WI38 (cell line): ENCODE measurements around the gene TMF1.

Source experiments
- H3K4me3 ChIP-seq: 2 replicates; pipeline ENCODE4 v1.5.1; 2011; ENCODE audit warnings: low read depth, mild to moderate bottlenecking, control low read depth, low read length
- CTCF ChIP-seq: IDR thresholded peaks from 2 replicates; pipeline ENCODE4 v1.5.1; 2012; ENCODE audit warnings: low read depth, mild to moderate bottlenecking, control low read depth, low read length

Gene TMF1

GRCh38 chr3:69092030-69092516, 39.9 kb upstream of the TMF1 start:
- no peak for TF ChIP-seq CTCF
- no peak overlapping the region for H3K4me3 ChIP-seq

GRCh38 chr3:69091389-69092029, 39.4 kb upstream of the TMF1 start:
- no peak for TF ChIP-seq CTCF
- no peak overlapping the region for H3K4me3 ChIP-seq

DNA sequence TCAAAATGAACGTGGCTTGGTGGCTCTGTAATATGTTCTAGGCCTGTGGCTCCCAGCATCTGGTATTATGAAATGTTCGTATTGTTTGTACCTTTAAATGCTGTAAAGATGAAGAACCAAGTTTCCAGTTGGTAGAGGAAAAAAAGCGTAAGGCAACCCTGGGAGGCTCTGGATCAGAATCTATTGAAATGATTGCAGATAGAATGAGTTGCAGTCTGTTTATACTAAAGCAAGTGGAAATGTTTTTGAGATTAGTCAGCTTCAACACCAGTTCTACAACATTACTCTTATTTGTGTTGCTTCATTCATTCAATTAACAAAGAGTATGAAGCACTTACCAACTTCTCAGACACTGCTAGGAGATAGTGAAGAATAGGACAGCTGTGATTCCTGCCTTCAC, 37.9 kb upstream of the TMF1 start:
- no peak overlapping the region for H3K4me3 ChIP-seq
- TF ChIP-seq CTCF: no peak

DNA sequence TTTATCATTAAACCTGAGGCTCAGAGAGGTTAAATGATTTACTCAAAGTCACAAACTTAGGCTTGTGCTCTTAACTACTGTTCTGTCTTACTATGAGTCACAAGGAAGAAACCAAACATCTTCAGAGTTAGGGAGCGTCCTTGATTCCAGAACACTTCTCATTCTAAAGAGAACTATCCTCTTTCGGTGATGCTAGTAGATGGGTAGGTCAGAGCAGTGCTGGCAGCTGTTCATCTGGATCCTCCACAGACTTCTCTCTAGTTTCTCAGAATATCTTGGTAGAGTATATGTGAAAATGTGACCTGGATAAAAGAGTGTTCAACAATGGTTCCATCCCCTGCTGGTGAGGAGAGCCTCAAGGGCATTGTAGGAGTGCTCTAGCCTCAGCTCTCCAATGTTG, 35.9 kb upstream of the TMF1 start:
- H3K4me3 ChIP-seq: peak overlapping the region; percentile 25
- no peak for TF ChIP-seq CTCF

DNA sequence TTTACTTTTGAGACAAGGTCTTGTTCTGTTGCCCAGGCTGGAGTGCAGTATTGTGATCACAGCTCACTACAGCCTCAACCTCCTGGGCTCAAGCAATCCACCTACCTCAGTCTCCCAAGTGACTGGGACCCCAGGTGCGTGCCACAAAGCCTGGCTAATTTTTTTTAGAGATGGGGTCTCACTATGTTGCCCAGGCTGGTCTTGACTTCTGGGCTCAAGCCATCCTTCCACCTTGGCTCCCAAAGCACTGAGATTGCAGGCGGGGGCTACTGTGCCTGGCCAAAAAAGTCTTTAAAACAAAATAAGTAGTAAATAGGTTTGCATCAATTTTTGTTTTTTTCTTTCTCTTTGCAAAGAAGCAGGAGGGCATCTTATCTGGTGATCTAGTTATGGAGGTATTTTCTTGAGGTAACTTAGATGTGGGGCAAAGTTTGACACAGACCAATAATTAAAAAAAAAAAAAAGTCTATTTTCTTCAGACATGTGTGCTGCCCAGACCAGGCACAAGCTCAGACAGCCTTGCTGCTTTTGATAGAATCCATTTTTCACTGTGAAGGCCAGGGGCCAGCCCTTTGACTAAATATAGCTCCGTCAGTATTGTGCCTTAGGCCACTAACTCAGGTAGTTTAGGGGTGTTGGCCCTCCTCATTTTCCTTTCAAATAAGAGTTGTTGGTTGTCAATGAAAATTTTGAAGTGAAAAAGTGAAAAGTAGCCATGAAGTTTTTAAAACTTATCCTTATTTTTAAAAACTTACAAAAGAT, 35.1 kb upstream of the TMF1 start:
- peak overlapping the region; percentile 87 for H3K4me3 ChIP-seq
- TF ChIP-seq CTCF: no peak

GRCh38 chr3:69085833-69086722, 33.9 kb upstream of the TMF1 start:
- H3K4me3 ChIP-seq: peak overlapping the region; percentile 87
- no peak for TF ChIP-seq CTCF
